GM12892 (cell line): ENCODE results near the gene HSPA8.
A peak's percentile ranks its signal among the peaks of the same experiment; 100 is the strongest.

Source experiments
- DNase-seq: peaks from one replicate; pipeline ENCODE4 v3.0.0; 2011; ENCODE audit not compliant: insufficient read length
- FAIRE-seq: peaks from 2 replicates; lab custom pipeline; 2011; peaks lifted over from hg19 to GRCh38; lab: Jason Lieb, UNC
- POLR2A ChIP-seq: IDR thresholded peaks from 2 replicates; pipeline ENCODE4 v1.6.1; 2011; ENCODE audit warnings: low read depth, low read length, control low read depth
- POLR2AphosphoS5 ChIP-seq: IDR thresholded peaks from 2 replicates; pipeline ENCODE4 v1.6.1; 2011; ENCODE audit warnings: low read depth, low read length, control low read depth
- TAF1 ChIP-seq: IDR thresholded peaks from 2 replicates; pipeline ENCODE4 v1.6.1; 2011; ENCODE audit warnings: low read depth, mild to moderate bottlenecking, control low read depth, low read length, borderline replicate concordance

HSPA8 gene

GRCh38 chr11:123035831-123036230 lies 26.1 kb downstream of the HSPA8 start:
- DNase-seq, result no peak

GRCh38 chr11:123034597-123034996 lies 27.3 kb downstream of the HSPA8 start:
- FAIRE-seq, result no peak
- DNase-seq, result no peak
- no peak for TF ChIP-seq TAF1
- TF ChIP-seq POLR2AphosphoS5, result no peak
- no peak for TF ChIP-seq POLR2A

More at GRCh38 chr11:123035831-123036230, 26.1 kb downstream of the HSPA8 start:
- TF ChIP-seq POLR2AphosphoS5 (no peak), POLR2A (no peak), TAF1 (no peak)
- FAIRE-seq, result no peak

- FAIRE-seq (peak; percentile 83), DNase-seq (no peak)
- TF ChIP-seq POLR2A, result no peak
- TF ChIP-seq POLR2AphosphoS5, result no peak
- TF ChIP-seq TAF1, result no peak
Measured at GRCh38 chr11:123033895-123034294, 28.0 kb downstream of the HSPA8 start.

- DNase-seq (no peak), FAIRE-seq (peak; percentile 24)
- TF ChIP-seq POLR2A, result no peak
- TF ChIP-seq TAF1, result no peak
- TF ChIP-seq POLR2AphosphoS5, result no peak
Measured at GRCh38 chr11:123030517-123030916, 31.4 kb downstream of the HSPA8 start.

GRCh38 chr11:123020968-123021367 lies 41.0 kb downstream of the HSPA8 start:
- DNase-seq, result peak; percentile 37
- no peak for TF ChIP-seq POLR2AphosphoS5
- no peak for TF ChIP-seq POLR2A
- no peak for TF ChIP-seq TAF1
- FAIRE-seq, result peak; percentile 40

GRCh38 chr11:123018702-123019101 lies 43.2 kb downstream of the HSPA8 start:
- no peak for FAIRE-seq
- DNase-seq, result no peak
- TF ChIP-seq POLR2A (no peak), TAF1 (no peak), POLR2AphosphoS5 (no peak)

- TF ChIP-seq POLR2AphosphoS5 (no peak), TAF1 (no peak), POLR2A (no peak)
- FAIRE-seq (peak; percentile 58), DNase-seq (no peak)
Measured at GRCh38 chr11:123011510-123011909, 50.4 kb downstream of the HSPA8 start.
